NCI-H345 (cell line): Measurements from ENCODE around the gene UMOD.

Experiments
- DNase-seq: peaks from one replicate; lab custom pipeline; 2025; lab: John Stamatoyannopoulos, UW

The UMOD gene

GRCh38 chr16:20363191-20363590 lies 10.7 kb upstream of the UMOD start:
- DNase-seq: no peak

- DNase-seq: no peak
These were observed 7.5 kb upstream of the UMOD start for GRCh38 chr16:20359997-20360396.

- DNase-seq: no peak
These were observed 2.7 kb upstream of the UMOD start for GRCh38 chr16:20355114-20355782.

- DNase-seq: no peak
These were observed 864 bp upstream of the UMOD start for GRCh38 chr16:20353379-20353778.

- DNase-seq: no peak
These were observed 2.9 kb downstream of the UMOD start for GRCh38 chr16:20349615-20350014.

GRCh38 chr16:20348365-20349185 lies 3.9 kb downstream of the UMOD start:
- DNase-seq: peak; percentile 54

GRCh38 chr16:20347666-20348364 lies 4.7 kb downstream of the UMOD start:
- no peak for DNase-seq

GRCh38 chr16:20344611-20345010 lies 7.9 kb downstream of the UMOD start:
- DNase-seq: no peak

- no peak for DNase-seq
These were observed 12.8 kb downstream of the UMOD start for GRCh38 chr16:20339744-20340143.

GRCh38 chr16:20336955-20337354 lies 15.6 kb downstream of the UMOD start:
- no peak for DNase-seq

GRCh38 chr16:20334396-20334795 lies 18.1 kb downstream of the UMOD start:
- no peak for DNase-seq

- DNase-seq: no peak
These were observed 19.4 kb downstream of the UMOD start for GRCh38 chr16:20333120-20333519.

GRCh38 chr16:20332411-20332810 lies 20.1 kb downstream of the UMOD start:
- no peak for DNase-seq

- no peak for DNase-seq
These were observed 20.9 kb downstream of the UMOD start for GRCh38 chr16:20331635-20332034.

- no peak for DNase-seq
These were observed 22.9 kb downstream of the UMOD start for GRCh38 chr16:20329392-20330138.

- DNase-seq: peak; percentile 70
These were observed 25.0 kb downstream of the UMOD start, which contains the start of gene GP2 for GRCh38 chr16:20327444-20328041. Gene GP2 (minus strand): TSS chr16:20327513. CDS start chr16:20326431, 1,082 bp downstream.

GRCh38 chr16:20326321-20326720 lies 26.2 kb downstream of the UMOD start:
- DNase-seq: no peak

- DNase-seq: no peak
These were observed 27.5 kb downstream of the UMOD start for GRCh38 chr16:20325005-20325404.

- DNase-seq: peak; percentile 5
These were observed 28.9 kb downstream of the UMOD start for GRCh38 chr16:20323591-20324117.

GRCh38 chr16:20322696-20323095 lies 29.8 kb downstream of the UMOD start:
- no peak for DNase-seq

GRCh38 chr16:20321671-20322070 lies 30.8 kb downstream of the UMOD start:
- DNase-seq: no peak
